GM18873 (cell line): ENCODE measurements around the gene HMGA1.
A peak's percentile ranks its signal among the peaks of the same experiment; 100 is the strongest.
"Not testable (repeated sequence)": the region's sequence is repeated elsewhere in the genome, so short reads cannot be mapped to it uniquely, and the experiment has no call there.

Source experiments
- ATAC-seq: cut with Tn5 transposase; IDR thresholded peaks from one replicate; pipeline ENCODE4 v1.9.1; 2021; ENCODE audit warnings: mild to moderate bottlenecking, moderate library complexity, moderate number of reproducible peaks; ENCODE audit not compliant: unreplicated experiment, low FRiP score

The HMGA1 gene

GRCh38 chr6:34239893-34240292, 3.2 kb downstream of the HMGA1 start:
- no peak for ATAC-seq

- no peak for ATAC-seq
Observed at GRCh38 chr6:34240329-34241248, 3.9 kb downstream of the HMGA1 start.

- no peak for ATAC-seq
Observed at GRCh38 chr6:34241351-34242215, 4.9 kb downstream of the HMGA1 start.

GRCh38 chr6:34242252-34243130, 5.8 kb downstream of the HMGA1 start:
- ATAC-seq: no peak

- no peak for ATAC-seq
Observed at GRCh38 chr6:34243131-34243771, 6.6 kb downstream of the HMGA1 start.

DNA sequence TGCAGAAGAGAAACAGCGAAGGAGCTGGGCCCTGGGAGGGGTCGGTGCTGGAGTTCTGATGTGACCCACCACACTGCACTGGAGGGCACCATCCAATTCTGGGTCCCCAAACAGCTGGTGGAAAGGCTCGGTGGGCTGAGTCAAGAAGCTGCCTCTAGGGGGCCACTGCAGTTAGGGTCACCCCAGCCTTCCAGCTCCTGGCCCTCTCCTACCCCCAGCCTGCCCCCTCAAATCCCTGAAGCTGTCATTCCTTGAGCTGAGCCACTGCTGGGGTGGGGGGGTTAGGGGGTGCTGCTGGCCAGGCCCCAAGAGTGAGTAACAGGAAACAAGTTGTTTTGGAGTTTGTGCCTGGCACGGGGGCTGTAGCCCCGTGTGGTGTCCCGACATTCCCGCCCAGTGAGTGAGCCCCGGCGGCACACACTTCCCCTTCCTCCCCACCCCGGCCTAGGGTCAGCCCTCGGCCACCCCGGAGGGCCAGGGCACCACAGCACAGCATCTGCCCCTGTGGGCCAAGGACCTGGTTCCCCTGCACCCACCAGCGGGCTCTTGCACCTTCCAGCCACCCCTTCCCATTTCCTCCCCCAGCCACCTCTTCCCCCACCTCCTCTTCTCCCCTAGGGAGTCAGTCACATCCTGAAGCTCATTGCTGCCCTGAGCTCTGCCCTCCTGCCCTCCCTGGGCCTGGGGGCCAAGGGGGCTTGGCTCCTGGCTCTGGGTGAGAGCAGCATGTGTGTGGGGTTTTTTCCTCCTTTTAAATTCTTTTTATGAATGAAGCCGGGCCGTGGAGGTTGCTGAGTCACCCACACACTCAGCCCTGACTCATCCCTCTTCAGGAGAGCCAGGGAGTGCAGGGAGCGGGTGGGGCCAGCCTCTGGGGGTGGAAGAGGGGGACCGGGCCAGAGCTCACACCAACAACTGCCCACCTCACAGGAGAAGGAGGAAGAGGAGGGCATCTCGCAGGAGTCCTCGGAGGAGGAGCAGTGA, 7.5 kb downstream of the HMGA1 start:
- ATAC-seq: no peak

- ATAC-seq: not testable (repeated sequence)
Observed at GRCh38 chr6:34245032-34245760, 8.5 kb downstream of the HMGA1 start.

DNA sequence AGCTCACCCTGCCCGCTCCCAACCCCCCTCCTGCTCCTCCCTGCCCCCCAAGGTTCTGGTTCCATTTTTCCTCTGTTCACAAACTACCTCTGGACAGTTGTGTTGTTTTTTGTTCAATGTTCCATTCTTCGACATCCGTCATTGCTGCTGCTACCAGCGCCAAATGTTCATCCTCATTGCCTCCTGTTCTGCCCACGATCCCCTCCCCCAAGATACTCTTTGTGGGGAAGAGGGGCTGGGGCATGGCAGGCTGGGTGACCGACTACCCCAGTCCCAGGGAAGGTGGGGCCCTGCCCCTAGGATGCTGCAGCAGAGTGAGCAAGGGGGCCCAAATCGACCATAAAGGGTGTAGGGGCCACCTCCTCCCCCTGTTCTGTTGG, 9.1 kb downstream of the HMGA1 start:
- ATAC-seq: not testable (repeated sequence)

GRCh38 chr6:34246249-34246562, 9.5 kb downstream of the HMGA1 start:
- no peak for ATAC-seq

- no peak for ATAC-seq
Observed at GRCh38 chr6:34246563-34247391, 10.1 kb downstream of the HMGA1 start.

DNA sequence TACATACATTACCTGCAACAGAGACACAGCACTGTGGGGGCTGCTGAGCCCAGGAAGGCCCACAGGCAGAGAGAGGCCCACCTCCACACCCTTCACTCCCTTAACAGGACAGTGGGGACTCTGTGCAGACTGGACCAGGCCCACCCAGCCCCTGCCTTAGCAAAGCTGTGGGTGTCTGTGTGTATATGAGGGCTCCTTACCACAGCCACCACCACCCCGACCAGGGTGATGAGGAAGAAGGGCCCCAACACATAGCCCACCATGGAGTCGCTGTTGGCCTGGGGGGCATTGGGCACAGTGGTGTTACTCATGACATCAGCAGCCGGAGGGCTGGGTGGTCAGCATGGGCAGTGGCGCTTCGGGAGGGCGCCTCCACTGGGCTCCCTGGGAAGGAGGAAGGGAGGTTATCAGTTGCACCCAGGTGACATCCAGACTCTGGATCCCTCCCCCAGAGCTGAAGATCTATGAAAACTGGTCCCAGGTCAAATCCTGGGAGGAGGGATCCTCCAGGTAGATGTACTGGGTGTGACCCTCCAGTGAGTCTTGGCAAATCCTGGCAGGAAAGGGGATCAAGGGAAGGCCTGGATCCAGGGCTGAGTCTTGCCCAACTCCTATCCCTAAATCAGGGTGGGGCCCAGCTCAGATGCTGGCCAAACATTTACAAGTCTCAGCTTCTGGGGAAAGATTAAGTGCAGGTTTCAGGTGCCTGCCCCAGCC, 11.0 kb downstream of the HMGA1 start:
- no peak for ATAC-seq

GRCh38 chr6:34248198-34248726, 11.6 kb downstream of the HMGA1 start:
- peak; percentile 10 for ATAC-seq

- ATAC-seq: peak; percentile 69
Observed at GRCh38 chr6:34248727-34249468, 12.2 kb downstream of the HMGA1 start, which contains the start of gene SMIM29. TSS of gene SMIM29 (minus strand) at chr6:34249006. CDS start at chr6:34247791, 1,215 bp downstream.

DNA sequence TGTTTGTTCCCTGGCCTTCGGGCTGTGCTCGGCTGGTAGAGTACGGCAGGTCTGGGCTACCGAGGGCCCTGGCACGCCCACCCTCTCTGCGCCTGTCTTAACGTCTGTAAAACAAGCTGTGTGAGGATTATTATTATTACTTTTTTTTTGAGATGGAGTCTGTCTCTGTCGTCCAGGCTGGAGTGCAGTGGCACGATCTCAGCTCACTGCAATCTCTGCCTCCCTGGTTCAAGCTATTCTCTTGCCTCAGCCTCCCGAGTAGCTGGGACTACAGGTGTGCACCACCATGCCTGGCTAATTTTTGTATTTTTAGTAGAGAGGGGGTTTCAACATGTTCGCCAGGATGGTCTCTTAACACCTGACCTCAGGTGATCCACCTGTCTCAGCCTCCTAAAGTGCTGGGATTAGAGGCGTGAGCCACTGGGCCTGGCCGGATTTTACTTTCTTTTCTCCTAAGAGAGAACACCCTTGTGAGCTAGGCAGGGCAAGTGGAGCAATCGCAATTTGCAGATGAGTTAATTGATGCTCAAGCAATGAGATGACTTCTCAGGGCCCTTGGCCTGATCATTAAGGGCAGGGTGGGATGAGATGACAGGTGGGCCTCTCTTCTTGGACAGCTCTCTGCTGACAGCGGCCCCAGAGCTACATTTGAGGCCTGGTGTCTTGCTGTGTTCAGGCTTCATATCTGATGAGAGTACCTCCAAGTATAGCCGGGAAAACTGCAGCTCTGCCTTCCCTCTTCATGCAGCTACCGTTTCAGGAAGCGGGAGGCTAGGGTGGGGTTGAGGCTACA, 13.0 kb downstream of the HMGA1 start:
- ATAC-seq: peak; percentile 32

DNA sequence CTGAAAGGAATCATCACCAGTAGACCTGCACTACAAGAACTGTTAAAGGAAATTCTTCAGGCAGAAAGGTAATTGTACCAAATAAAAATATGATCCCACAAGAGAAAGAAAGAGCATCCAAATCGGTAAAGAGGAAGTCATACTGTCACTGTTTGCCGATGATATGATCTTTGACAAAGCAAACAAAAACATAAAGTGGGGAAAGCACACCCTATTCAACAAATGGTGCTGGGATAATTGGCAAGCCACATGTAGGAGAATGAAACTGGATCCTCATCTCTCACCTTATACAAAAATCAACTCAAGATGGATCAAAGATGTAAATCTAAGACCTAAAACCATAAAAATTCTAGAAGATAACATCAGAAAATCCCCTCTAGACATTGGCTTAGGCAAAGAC, 15.7 kb downstream of the HMGA1 start:
- ATAC-seq: not testable (repeated sequence)
